GM10248 (cell line): ENCODE measurements around the gene ARHGAP26.

ENCODE experiments used
- CTCF ChIA-PET: fragments of 300-600 bp; sonication (Branson Sonifier 250); formaldehyde crosslinking; extraction: SDS; loops from one replicate; lab custom pipeline; 2021; ENCODE audit warnings: antibody characterized with exemption; lab: Yijun Ruan, JAX
- POLR2A ChIA-PET: fragments of 350-650 bp; sonication (Branson Sonifier 250); formaldehyde crosslinking; extraction: SDS; loops from one replicate; lab custom pipeline; 2020; ENCODE audit warnings: antibody characterized with exemption; lab: Yijun Ruan, JAX
- DNase-seq: peaks from one replicate; pipeline ENCODE4 v3.0.0; 2012; ENCODE audit errors: extremely low spot score
- CTCF ChIP-seq: IDR thresholded peaks from 2 replicates; pipeline ENCODE4 v1.5.1; 2012; ENCODE audit warnings: mild to moderate bottlenecking, low read depth; ENCODE audit errors: extremely low read depth, missing control alignments, control extremely low read depth

Gene ARHGAP26

DNA sequence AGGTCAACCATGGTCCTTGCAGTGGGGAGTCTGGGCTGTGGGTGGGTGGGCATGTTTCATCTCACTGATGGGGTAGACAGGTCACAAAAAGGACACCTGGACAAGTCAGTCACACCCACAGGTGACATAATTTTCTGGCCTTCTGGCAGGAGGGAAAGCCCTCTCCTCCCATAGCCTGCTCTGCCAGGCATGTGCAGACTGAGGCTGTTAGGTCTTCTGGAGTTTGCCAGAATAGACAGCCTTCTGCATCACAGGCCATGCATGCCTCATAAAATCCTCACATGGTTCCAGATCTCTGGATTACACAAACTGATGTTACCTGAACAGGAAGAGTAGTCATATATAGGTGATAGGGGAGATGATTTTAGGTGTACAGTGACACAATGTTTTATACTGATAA lies 49.1 kb downstream of the ARHGAP26 start:
- CTCF ChIA-PET = interaction anchor here (1.1 to 1.4 kb wide), 2 partner anchors 40 to 106 kb away, joined by 3 read pairs; no protein-coding TSS in a partner anchor

DNA sequence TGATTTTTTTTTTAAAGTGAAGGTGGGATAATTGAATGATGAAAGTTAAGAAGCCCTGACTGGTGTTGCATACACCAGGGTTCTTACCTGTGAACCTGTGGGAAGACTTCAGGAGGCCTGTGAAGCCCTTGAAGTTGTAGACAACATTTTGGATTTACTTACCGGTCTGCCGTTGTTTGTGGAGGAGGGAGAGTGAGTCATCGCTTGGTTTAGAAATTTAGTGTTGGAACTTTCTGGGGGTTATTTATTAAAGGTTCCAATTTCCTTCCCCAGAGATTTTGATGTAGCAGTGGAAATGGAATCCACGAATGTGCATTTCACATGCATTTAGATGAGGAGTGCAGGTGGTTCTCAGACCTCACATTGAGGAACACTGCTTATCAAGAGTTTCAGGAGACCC lies 49.6 kb downstream of the ARHGAP26 start:
- POLR2A ChIA-PET = no interaction called here
- TF ChIP-seq CTCF = no peak
- CTCF ChIA-PET = no interaction called here
- no peak for DNase-seq

More for the DNA sequence above, 49.1 kb downstream of the ARHGAP26 start:
- DNase-seq = no peak
- no peak for TF ChIP-seq CTCF
- POLR2A ChIA-PET = no interaction called here

- no peak for DNase-seq
- TF ChIP-seq CTCF = no peak
- ChIA-PET CTCF (interaction anchor here (1.3 kb wide), 1 partner anchor 108 kb away, joined by 3 read pairs; no protein-coding TSS in a partner anchor), POLR2A (no interaction called here)
Measured at GRCh38 chr5:142820447-142820846, 50.3 kb downstream of the ARHGAP26 start.

DNA sequence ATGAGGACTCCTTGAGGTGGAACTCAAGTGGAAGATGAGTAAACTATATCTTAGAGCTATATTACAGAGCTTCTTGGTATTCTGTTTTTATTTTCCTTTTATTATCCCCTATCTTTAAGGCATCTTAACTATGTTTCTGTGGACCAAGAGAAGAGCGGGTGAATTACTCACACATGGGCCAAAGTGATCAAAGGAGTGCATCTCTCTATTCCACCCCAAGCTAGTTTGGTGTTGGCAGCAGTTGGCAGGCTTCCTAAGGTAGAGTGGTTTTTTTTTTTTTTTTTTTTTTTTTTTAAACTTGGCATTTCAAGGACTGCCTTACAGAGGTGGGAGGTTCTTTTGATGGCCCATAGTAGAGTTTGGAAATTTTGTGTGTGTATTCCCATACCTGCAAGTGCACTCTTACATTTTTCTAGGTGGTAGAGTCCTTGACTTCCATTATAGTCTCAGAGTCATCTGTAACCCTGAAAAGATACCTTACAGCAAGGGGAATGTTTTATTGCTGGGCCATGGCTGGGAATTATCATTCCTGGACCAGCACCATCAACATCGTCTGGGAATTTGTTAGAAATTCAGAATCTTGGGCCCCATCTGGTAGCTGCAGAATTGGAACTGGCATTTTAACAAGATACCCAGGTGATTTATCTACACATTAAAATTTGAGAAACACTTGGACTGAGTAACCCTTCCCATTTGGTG lies 51.0 kb downstream of the ARHGAP26 start:
- TF ChIP-seq CTCF = no peak
- DNase-seq = no peak
- CTCF ChIA-PET = interaction anchor here (1.3 to 1.4 kb wide), 2 partner anchors 24 to 109 kb away, joined by 3 read pairs; no protein-coding TSS in a partner anchor
- POLR2A ChIA-PET = no interaction called here

GRCh38 chr5:142821733-142822487 lies 51.7 kb downstream of the ARHGAP26 start:
- POLR2A ChIA-PET = no interaction called here
- CTCF ChIA-PET = interaction anchor here (1.3 to 1.4 kb wide), 2 partner anchors 25 to 109 kb away, joined by 3 read pairs; no protein-coding TSS in a partner anchor
- no peak for TF ChIP-seq CTCF
- no peak for DNase-seq

- no peak for DNase-seq
- no peak for TF ChIP-seq CTCF
- CTCF ChIA-PET = interaction anchor here (1.2 to 1.5 kb wide), 2 partner anchors 103 to 513 kb away, joined by 3 to 4 read pairs; no protein-coding TSS in a partner anchor
- POLR2A ChIA-PET = no interaction called here
Measured at GRCh38 chr5:142823126-142823525, 52.9 kb downstream of the ARHGAP26 start.
